OCI-LY1 (cell line): ENCODE measurements around the gene CCDC102B.

ENCODE experiments used
- H2AFZ ChIP-seq: fragments of 200-600 bp; sonication (generic), shearing (Covaris generic); 2 replicates; pipeline ENCODE4 v1.6.0; 2014; ENCODE audit warnings: antibody characterized with exemption, mild to moderate bottlenecking, low read length
- H3F3A ChIP-seq: fragments of 200-600 bp; sonication (generic), shearing (Covaris generic); 2 replicates; pipeline ENCODE4 v1.6.0; 2014; ENCODE audit warnings: mild to moderate bottlenecking, antibody characterized with exemption, low read length, moderate library complexity; ENCODE audit not compliant: insufficient read depth
- H3K27ac ChIP-seq: fragments of 200-600 bp; sonication (generic); 2 replicates; pipeline ENCODE4 v1.5.1; 2014; ENCODE audit warnings: low read length, mixed run types, mild to moderate bottlenecking, low read depth; ENCODE audit not compliant: poor library complexity, severe bottlenecking
- H3K27me3 ChIP-seq: fragments of 200-600 bp; sonication (generic); 2 replicates; pipeline ENCODE4 v1.6.0; 2014; ENCODE audit warnings: antibody characterized with exemption, mild to moderate bottlenecking, low read length, moderate library complexity; ENCODE audit not compliant: insufficient read depth
- H3K36me3 ChIP-seq: fragments of 200-600 bp; sonication (generic); 2 replicates; pipeline ENCODE4 v1.6.1; 2014; ENCODE audit warnings: mild to moderate bottlenecking, antibody characterized with exemption, low read length, moderate library complexity, mixed read lengths; ENCODE audit not compliant: insufficient read depth
- H3K4me1 ChIP-seq: fragments of 200-600 bp; sonication (generic); 2 replicates; pipeline ENCODE4 v1.5.1; 2014; ENCODE audit warnings: mild to moderate bottlenecking, low read length, moderate library complexity; ENCODE audit not compliant: insufficient read depth, severe bottlenecking
- H3K4me2 ChIP-seq: fragments of 200-600 bp; sonication (generic), shearing (Covaris generic); 2 replicates; pipeline ENCODE4 v1.6.1; 2014; ENCODE audit warnings: low read length
- H3K4me3 ChIP-seq: fragments of 200-600 bp; sonication (generic); 2 replicates; pipeline ENCODE4 v1.5.1; 2014; ENCODE audit warnings: low read length, low read depth, mild to moderate bottlenecking, mixed read lengths; ENCODE audit not compliant: poor library complexity, severe bottlenecking
- H3K79me2 ChIP-seq: fragments of 200-600 bp; shearing (Covaris generic); 2 replicates; pipeline ENCODE4 v1.6.1; 2016; ENCODE audit warnings: mixed run types, low read length, mixed read lengths; ENCODE audit not compliant: insufficient read depth
- H3K9ac ChIP-seq: fragments of 200-600 bp; sonication (generic), shearing (Covaris generic); 2 replicates; pipeline ENCODE4 v1.6.1; 2014; ENCODE audit warnings: mild to moderate bottlenecking, low read length, mixed read lengths
- H3K9me2 ChIP-seq: fragments of 200-600 bp; sonication (generic), shearing (Covaris generic); 2 replicates; pipeline ENCODE4 v1.6.1; 2014; ENCODE audit warnings: low read depth, mild to moderate bottlenecking, low read length, mixed read lengths
- H3K9me3 ChIP-seq: fragments of 200-600 bp; shearing (Covaris generic); 2 replicates; pipeline ENCODE4 v1.6.1; 2014; ENCODE audit warnings: low read length, mixed read lengths
- H4K20me1 ChIP-seq: fragments of 200-600 bp; sonication (generic), shearing (Covaris generic); 2 replicates; pipeline ENCODE4 v1.6.0; 2016; ENCODE audit warnings: mild to moderate bottlenecking, low read length; ENCODE audit not compliant: insufficient read depth
- EZH2 ChIP-seq: fragments of 200-600 bp; sonication (generic), shearing (Covaris generic); IDR thresholded peaks from 2 replicates; pipeline ENCODE4 v1.8.0; 2017; ENCODE audit warnings: borderline replicate concordance, mixed run types, mild to moderate bottlenecking, antibody characterized with exemption, low read length, moderate library complexity, mixed read lengths
- TF ChIP-seq, protein P1 (sequence below): fragments of 200-600 bp; sonication (generic), shearing (Covaris generic); IDR thresholded peaks from 2 replicates; pipeline ENCODE4 v1.5.1; 2017; ENCODE audit warnings: mild to moderate bottlenecking, antibody characterized with exemption, low read length, moderate library complexity, mixed read lengths

Gene CCDC102B

DNA sequence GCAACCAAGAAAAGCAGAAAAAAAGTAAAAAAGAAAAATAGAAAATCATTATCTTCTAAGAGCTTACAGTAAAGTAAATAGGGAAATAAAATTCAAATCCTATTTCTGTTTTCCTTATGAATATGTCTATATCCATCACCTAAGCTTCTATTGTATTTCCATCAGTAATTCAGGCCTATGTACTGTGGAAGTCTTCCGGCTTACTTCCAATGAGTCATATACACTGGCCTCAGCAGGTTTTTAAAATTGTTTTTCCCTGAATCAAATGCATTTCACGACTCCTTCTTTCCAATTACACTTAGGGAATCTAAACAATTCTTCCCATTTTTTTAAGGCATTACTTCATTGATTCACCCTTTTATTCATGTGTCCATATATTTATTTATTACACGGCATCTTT is 164.7 kb downstream of the CCDC102B start:
- Histone ChIP-seq H3K36me3 (no peaks in the 10 kb centered on the region), H3K4me2 (no peak overlapping the region), H4K20me1 (no peaks in the 10 kb centered on the region), H3K4me1 (no peaks in the 10 kb centered on the region), H3K9me3 (no peaks in the 10 kb centered on the region), H3K27me3 (no peaks in the 10 kb centered on the region), H3K4me3 (no peak overlapping the region), H2AFZ (no peak overlapping the region), H3K27ac (no peak overlapping the region), H3K79me2 (no peaks in the 10 kb centered on the region), H3K9me2 (no peaks in the 10 kb centered on the region), H3K9ac (no peak overlapping the region), H3F3A (no peaks in the 10 kb centered on the region)
- TF ChIP-seq, protein P1, sequence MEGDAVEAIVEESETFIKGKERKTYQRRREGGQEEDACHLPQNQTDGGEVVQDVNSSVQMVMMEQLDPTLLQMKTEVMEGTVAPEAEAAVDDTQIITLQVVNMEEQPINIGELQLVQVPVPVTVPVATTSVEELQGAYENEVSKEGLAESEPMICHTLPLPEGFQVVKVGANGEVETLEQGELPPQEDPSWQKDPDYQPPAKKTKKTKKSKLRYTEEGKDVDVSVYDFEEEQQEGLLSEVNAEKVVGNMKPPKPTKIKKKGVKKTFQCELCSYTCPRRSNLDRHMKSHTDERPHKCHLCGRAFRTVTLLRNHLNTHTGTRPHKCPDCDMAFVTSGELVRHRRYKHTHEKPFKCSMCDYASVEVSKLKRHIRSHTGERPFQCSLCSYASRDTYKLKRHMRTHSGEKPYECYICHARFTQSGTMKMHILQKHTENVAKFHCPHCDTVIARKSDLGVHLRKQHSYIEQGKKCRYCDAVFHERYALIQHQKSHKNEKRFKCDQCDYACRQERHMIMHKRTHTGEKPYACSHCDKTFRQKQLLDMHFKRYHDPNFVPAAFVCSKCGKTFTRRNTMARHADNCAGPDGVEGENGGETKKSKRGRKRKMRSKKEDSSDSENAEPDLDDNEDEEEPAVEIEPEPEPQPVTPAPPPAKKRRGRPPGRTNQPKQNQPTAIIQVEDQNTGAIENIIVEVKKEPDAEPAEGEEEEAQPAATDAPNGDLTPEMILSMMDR = no peak
- no peak for TF ChIP-seq EZH2

DNA sequence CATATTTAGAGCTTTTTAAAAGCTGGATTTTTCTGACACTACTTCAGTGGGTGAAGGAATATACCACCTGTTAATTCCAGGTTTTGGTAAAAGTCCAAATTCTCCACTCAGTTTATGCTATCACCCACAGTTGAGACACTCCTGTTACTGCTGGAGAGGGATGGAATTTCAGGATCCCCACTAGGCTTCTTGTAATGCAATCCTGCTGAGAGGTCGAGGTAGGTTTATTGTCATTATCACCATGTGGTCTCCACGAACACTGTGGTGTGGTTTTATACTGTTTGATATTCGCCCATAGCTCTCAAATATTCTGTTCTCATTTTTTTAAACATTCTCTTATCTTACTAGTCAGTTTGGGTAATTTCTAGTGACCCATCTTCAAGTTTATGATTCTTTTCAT is 167.9 kb downstream of the CCDC102B start:
- no peaks in the 10 kb centered on the region for H3K27me3 ChIP-seq
- H4K20me1 ChIP-seq = no peaks in the 10 kb centered on the region
- no peaks in the 10 kb centered on the region for H3F3A ChIP-seq
- H3K9me3 ChIP-seq = no peaks in the 10 kb centered on the region
- H3K9me2 ChIP-seq = no peaks in the 10 kb centered on the region
- no peaks in the 10 kb centered on the region for H3K79me2 ChIP-seq
- no peaks in the 10 kb centered on the region for H3K4me1 ChIP-seq
- no peak overlapping the region for H3K4me2 ChIP-seq
- no peak overlapping the region for H3K9ac ChIP-seq
- no peak overlapping the region for H3K4me3 ChIP-seq
- H2AFZ ChIP-seq = no peak overlapping the region
- no peak overlapping the region for H3K27ac ChIP-seq
- TF ChIP-seq EZH2 = no peak
- TF ChIP-seq, protein P1 = no peak
- no peaks in the 10 kb centered on the region for H3K36me3 ChIP-seq

DNA sequence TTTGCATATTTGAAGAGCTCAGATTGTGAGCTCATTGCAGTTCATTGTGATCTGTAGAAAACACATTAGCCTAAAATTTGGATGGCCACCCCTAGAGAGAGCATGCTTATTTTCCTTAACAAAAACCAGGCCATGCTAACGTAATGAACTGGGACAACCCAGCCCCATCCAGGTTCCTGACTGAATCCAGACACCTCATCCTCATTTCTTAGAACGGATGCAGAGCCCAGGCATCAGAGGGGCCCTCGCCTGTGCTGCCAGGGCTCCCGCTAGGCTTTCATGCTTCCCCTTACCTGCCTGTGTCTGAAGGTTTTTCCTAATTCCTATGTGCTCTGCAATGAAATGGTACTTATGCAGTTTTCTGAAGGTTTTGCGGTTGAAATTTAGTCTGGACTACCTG is 171.1 kb downstream of the CCDC102B start:
- Histone ChIP-seq H3K36me3 (no peaks in the 10 kb centered on the region), H3K27ac (no peak overlapping the region), H3K27me3 (no peaks in the 10 kb centered on the region), H2AFZ (no peak overlapping the region), H3K9me2 (no peaks in the 10 kb centered on the region), H3K9ac (no peak overlapping the region), H3K4me1 (no peaks in the 10 kb centered on the region), H4K20me1 (no peaks in the 10 kb centered on the region), H3F3A (no peaks in the 10 kb centered on the region), H3K9me3 (no peaks in the 10 kb centered on the region), H3K4me2 (no peak overlapping the region), H3K4me3 (no peak overlapping the region), H3K79me2 (no peaks in the 10 kb centered on the region)
- no peak for TF ChIP-seq EZH2
- TF ChIP-seq, protein P1 = no peak
